HepG2 (cell line): ENCODE results near the gene SNRNP27. TPM values are rescaled to one million over a fixed set of nuclear protein-coding genes. Genes with fewer than 3 reads are reported as not detected.

Source experiments
- BORCS8-MEF2B ChIP-seq: sonication (generic); formaldehyde crosslinking; IDR thresholded peaks from 2 replicates; pipeline ENCODE4 v1.8.0; 2022; ENCODE audit warnings: mild to moderate bottlenecking, missing genetic modification reagents
- BRD4 ChIP-seq: sonication (generic); formaldehyde crosslinking; IDR thresholded peaks from 2 replicates; pipeline ENCODE4 v1.4.0; 2020; ENCODE audit warnings: missing genetic modification reagents
- CREB1 ChIP-seq, 2 experiments: fragments of 450-650 bp in 1 of 2; IDR thresholded peaks; 2 replicates each; pipeline ENCODE4 v1.6.1; 2016 to 2017; ENCODE audit warnings: control low read depth in 1 of 2, mild to moderate bottlenecking in 1 of 2, missing compliant biosample characterization in 1 of 2, missing genetic modification characterization in 1 of 2
- FOXP4 ChIP-seq: sonication (generic); formaldehyde crosslinking; IDR thresholded peaks from 2 replicates; pipeline ENCODE4 v1.4.0; 2020; ENCODE audit warnings: missing genetic modification reagents
- HOMEZ ChIP-seq: IDR thresholded peaks from 2 replicates; pipeline ENCODE4 v1.6.1; 2016; ENCODE audit warnings: low read depth
- KDM1A ChIP-seq: IDR thresholded peaks from 2 replicates; pipeline ENCODE4 v1.6.1; 2016; ENCODE audit warnings: missing compliant biosample characterization
- MATR3 ChIP-seq: sonication (generic); formaldehyde crosslinking; IDR thresholded peaks from 2 replicates; pipeline ENCODE4 v1.4.0; 2020; ENCODE audit warnings: missing genetic modification reagents
- NR2F2 ChIP-seq: IDR thresholded peaks from 2 replicates; pipeline ENCODE4 v1.6.1; 2012; ENCODE audit warnings: low read depth, inconsistent platforms, borderline replicate concordance
- SETDB1 ChIP-seq: sonication (generic); formaldehyde crosslinking; IDR thresholded peaks from 2 replicates; pipeline ENCODE4 v1.5.1; 2020; ENCODE audit warnings: missing genetic modification reagents, mild to moderate bottlenecking, borderline replicate concordance
- SUZ12 ChIP-seq: fragments of 150-350 bp; IDR thresholded peaks from 2 replicates; pipeline ENCODE4 v1.6.1; 2014; ENCODE audit warnings: low read depth, low read length
- TFDP1 ChIP-seq: IDR thresholded peaks from 2 replicates; pipeline ENCODE4 v1.6.1; 2016; ENCODE audit warnings: missing compliant biosample characterization, missing genetic modification reagents, borderline replicate concordance
- YY1 ChIP-seq: IDR thresholded peaks from 2 replicates; pipeline ENCODE4 v1.6.1; 2011; ENCODE audit warnings: low read length, low read depth, moderate library complexity, mild to moderate bottlenecking; ENCODE audit not compliant: insufficient read depth, insufficient replicate concordance
- ZBTB20 ChIP-seq: sonication (generic); formaldehyde crosslinking; IDR thresholded peaks from 2 replicates; pipeline ENCODE4 v1.8.1; 2023; ENCODE audit warnings: missing genetic modification reagents, low read depth, mild to moderate bottlenecking, borderline replicate concordance
- ZC3H13 ChIP-seq: sonication (generic); formaldehyde crosslinking; IDR thresholded peaks from 2 replicates; pipeline ENCODE4 v1.8.1; 2023; ENCODE audit warnings: mild to moderate bottlenecking, missing genetic modification reagents, moderate library complexity
- ZNF674 ChIP-seq: sonication (generic); formaldehyde crosslinking; IDR thresholded peaks from 2 replicates; pipeline ENCODE4 v1.5.0; 2020; ENCODE audit warnings: low read depth, mild to moderate bottlenecking, missing genetic modification reagents
- ZNF766 ChIP-seq: sonication (generic); formaldehyde crosslinking; IDR thresholded peaks from 2 replicates; pipeline ENCODE4 v1.5.0; 2020; ENCODE audit warnings: missing genetic modification reagents, borderline replicate concordance
- ZNF780A ChIP-seq: sonication (generic); formaldehyde crosslinking; IDR thresholded peaks from 2 replicates; pipeline ENCODE4 v1.8.0; 2022; ENCODE audit warnings: mild to moderate bottlenecking, missing genetic modification reagents, moderate library complexity
- ZSCAN9 ChIP-seq: IDR thresholded peaks from 2 replicates; pipeline ENCODE4 v1.6.1; 2016; ENCODE audit warnings: borderline replicate concordance
- polyA plus RNA-seq, 8 experiments: library from polyadenylated mRNA; depleted of rRNA in 3 of 8; stranded (reverse) in 7 of 8; unstranded in 1 of 8; fragments of >200 nt; fragmentation: Illumina TruSeq in 4 of 8; extraction: Trizol in 4 of 8; gene quantifications; 2 replicates each; pipeline versions ENCODE4 v1.2.1 to v1.2.3, GENCODE V29; 2011 to 2016; ENCODE audit warnings: low read depth in 4 of 8, missing spikeins in 1 of 8, mixed read lengths in 1 of 8; ENCODE audit not compliant: insufficient read depth in 1 of 8
- total RNA-seq, 5 experiments: library from RNA; depleted of rRNA; stranded (reverse); fragments of >200 nt; fragmentation: Illumina TruSeq; extraction: Trizol; gene quantifications; 2 replicates each; pipeline ENCODE4 v1.2.3, GENCODE V29; 2016; ENCODE audit warnings: low read depth in 1 of 5

Gene SNRNP27
- total and polyA plus RNA-seq, 2 of the 13 experiments (the other 11 are each of a cell fraction or from before 2014, with no cell fraction given), result 49.8 to 54.6 TPM

GRCh38 chr2:69893684-69894551 is at the start of gene SNRNP27 (continued):
- TF ChIP-seq BRD4 (CRISPR knock-in tag), result peak; percentile 99
- TF ChIP-seq ZNF766 (CRISPR knock-in tag), result peak; percentile 97
- 0 out of 2 replicates have a peak, but pooled peaks have one; percentile 45 for TF ChIP-seq CREB1 (IDR thresholded peaks at IDR 0.05)
- peak; percentile 90 for TF ChIP-seq CREB1 (CRISPR knock-in tag; IDR thresholded peaks at IDR 0.05)
- no peak for TF ChIP-seq SUZ12
- peak; percentile 64; the same call in 1 of the 2 replicates for TF ChIP-seq NR2F2
- TF ChIP-seq YY1, result peak; percentile 76
- peak; percentile 94 for TF ChIP-seq ZBTB20
- 0 out of 2 replicates have a peak, but pooled peaks have one; percentile 78 for TF ChIP-seq SETDB1
- TF ChIP-seq KDM1A (CRISPR knock-in tag), result no peak
- TF ChIP-seq ZNF780A (CRISPR knock-in tag), result no peak
- no peak for TF ChIP-seq MATR3 (CRISPR knock-in tag)
- peak; percentile 81; the same call in 1 of the 2 replicates for TF ChIP-seq TFDP1 (CRISPR knock-in tag)
- peak; percentile 97 for TF ChIP-seq ZSCAN9 (CRISPR knock-in tag)
- TF ChIP-seq ZC3H13, result no peak
- peak; percentile 91 for TF ChIP-seq BORCS8-MEF2B (CRISPR knock-in tag)
- TF ChIP-seq FOXP4, result peak; percentile 81
- no peak for TF ChIP-seq ZNF674 (CRISPR knock-in tag)
- TF ChIP-seq HOMEZ (CRISPR knock-in tag), result peak; percentile 80
